Neural progenitor cell (in vitro differentiated cells): ENCODE measurements around the gene THEMIS2. TPM values are rescaled to one million over a fixed set of nuclear protein-coding genes. Genes with fewer than 3 reads are reported as not detected.

Source experiments
- DNase-seq: peaks from one replicate; pipeline ENCODE4 v3.0.0-alpha.2; 2016; ENCODE audit warnings: low spot score
- H2AFZ ChIP-seq: fragments of 200-600 bp; sonication (generic); replicated peaks from 2 replicates; pipeline ENCODE4 v1.6.1; 2016; ENCODE audit warnings: antibody characterized with exemption
- H3F3A ChIP-seq: fragments of 200-600 bp; sonication (generic); 2 replicates; pipeline ENCODE4 v1.6.1; 2016; ENCODE audit warnings: antibody characterized with exemption, low read depth
- H3K27ac ChIP-seq: fragments of 200-600 bp; sonication (generic); 2 replicates; pipeline ENCODE4 v1.5.1; 2016; ENCODE audit warnings: mild to moderate bottlenecking
- H3K27me3 ChIP-seq: fragments of 200-600 bp; sonication (generic); 2 replicates; pipeline ENCODE4 v1.6.1; 2016; ENCODE audit warnings: mild to moderate bottlenecking, moderate library complexity
- H3K36me3 ChIP-seq: fragments of 200-600 bp; sonication (generic); 2 replicates; pipeline ENCODE4 v1.5.1; 2016
- H3K4me1 ChIP-seq: fragments of 200-600 bp; sonication (generic); 2 replicates; pipeline ENCODE4 v1.6.1; 2016; ENCODE audit warnings: mixed run types
- H3K4me2 ChIP-seq: fragments of 200-600 bp; sonication (generic); 2 replicates; pipeline ENCODE4 v1.6.1; 2016
- H3K4me3 ChIP-seq: fragments of 200-600 bp; sonication (generic); 2 replicates; pipeline ENCODE4 v1.5.1; 2016
- H3K79me2 ChIP-seq: fragments of 200-600 bp; sonication (generic); 2 replicates; pipeline ENCODE4 v1.6.1; 2016; ENCODE audit warnings: low read depth
- H3K9ac ChIP-seq: fragments of 200-600 bp; sonication (generic); 2 replicates; pipeline ENCODE4 v1.6.1; 2016
- H3K9me3 ChIP-seq: fragments of 200-600 bp; sonication (generic); 2 replicates; pipeline ENCODE4 v1.5.1; 2016; ENCODE audit warnings: low read depth
- H4K20me1 ChIP-seq: fragments of 200-600 bp; sonication (generic); 2 replicates; pipeline ENCODE4 v1.6.1; 2016; ENCODE audit warnings: low read depth
- H3K27ac Mint-ChIP-seq: 3 replicates; pipeline ENCODE4 v1.8.0; 2021; ENCODE audit warnings: mixed read lengths
- H3K27me3 Mint-ChIP-seq: 2 replicates; pipeline ENCODE4 v1.8.0; 2022; ENCODE audit warnings: low read depth, mild to moderate bottlenecking, inconsistent platforms, moderate library complexity, mixed read lengths; ENCODE audit not compliant: insufficient read depth
- H3K36me3 Mint-ChIP-seq: 3 replicates; pipeline ENCODE4 v1.8.0; 2021; ENCODE audit warnings: mixed read lengths
- H3K4me1 Mint-ChIP-seq: 3 replicates; pipeline ENCODE4 v1.8.0; 2021; ENCODE audit warnings: mixed read lengths
- H3K4me3 Mint-ChIP-seq: 3 replicates; pipeline ENCODE4 v1.8.0; 2021; ENCODE audit warnings: mild to moderate bottlenecking, moderate library complexity, mixed read lengths
- H3K9me3 Mint-ChIP-seq: 3 replicates; pipeline ENCODE4 v1.8.0; 2020; ENCODE audit warnings: mixed read lengths
- EZH2 ChIP-seq: fragments of 200-600 bp; sonication (generic); IDR thresholded peaks from 2 replicates; pipeline ENCODE4 v1.6.1; 2017; ENCODE audit warnings: antibody characterized with exemption, mild to moderate bottlenecking, moderate library complexity
- EZH2phosphoT487 ChIP-seq: fragments of 200-600 bp; sonication (generic); IDR thresholded peaks from 2 replicates; pipeline ENCODE4 v1.6.1; 2017; ENCODE audit warnings: antibody characterized with exemption
- total RNA-seq: library from RNA; depleted of rRNA; stranded (reverse); fragments of >200 nt; gene quantifications from 2 replicates; pipeline ENCODE4 v1.2.3, GENCODE V29; 2015; ENCODE audit warnings: low replicate concordance
- TF ChIP-seq, protein P1 (sequence below): fragments of 200-600 bp; sonication (generic); IDR thresholded peaks from 2 replicates; pipeline ENCODE4 v1.5.1; 2017; ENCODE audit warnings: antibody characterized with exemption, mild to moderate bottlenecking

THEMIS2 gene
- total RNA-seq, 1 donor from 2014 or later: 1.7 TPM

DNA sequence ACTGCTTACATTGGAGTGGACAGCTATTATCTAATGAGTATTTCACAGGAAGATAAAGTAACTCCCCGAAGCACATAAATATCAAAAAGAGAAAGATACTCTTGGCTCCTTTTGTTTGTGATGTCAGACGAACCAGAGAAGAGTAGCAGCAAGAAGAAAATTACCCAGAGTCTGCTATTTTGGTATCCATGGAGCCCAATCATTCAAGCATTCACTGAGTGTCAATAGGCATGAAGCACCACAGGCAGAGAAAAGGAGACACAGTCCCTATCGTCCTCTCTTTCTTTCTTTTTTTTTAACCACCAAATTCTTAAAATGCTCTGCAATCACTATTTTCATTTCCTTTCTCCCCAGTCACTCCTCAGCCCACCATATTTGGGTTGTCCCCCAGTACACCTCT lies 22.2 kb downstream of the THEMIS2 start:
- Mint-ChIP-seq H3K36me3 (peaks cover 41% of the 10 kb centered on the region), H3K27me3 (peaks cover 3% of the 10 kb centered on the region), H3K9me3 (no peaks in the 10 kb centered on the region), H3K4me1 (no peaks in the 10 kb centered on the region), H3K4me3 (no peak overlapping the region), H3K27ac (no peak overlapping the region)
- no peaks in the 10 kb centered on the region for H3K9me3 ChIP-seq
- no peak overlapping the region for H2AFZ ChIP-seq
- peaks cover 2% of the 10 kb centered on the region for H4K20me1 ChIP-seq
- DNase-seq: no peak
- TF ChIP-seq EZH2phosphoT487 (no peak), EZH2 (no peak)
- TF ChIP-seq, protein P1, sequence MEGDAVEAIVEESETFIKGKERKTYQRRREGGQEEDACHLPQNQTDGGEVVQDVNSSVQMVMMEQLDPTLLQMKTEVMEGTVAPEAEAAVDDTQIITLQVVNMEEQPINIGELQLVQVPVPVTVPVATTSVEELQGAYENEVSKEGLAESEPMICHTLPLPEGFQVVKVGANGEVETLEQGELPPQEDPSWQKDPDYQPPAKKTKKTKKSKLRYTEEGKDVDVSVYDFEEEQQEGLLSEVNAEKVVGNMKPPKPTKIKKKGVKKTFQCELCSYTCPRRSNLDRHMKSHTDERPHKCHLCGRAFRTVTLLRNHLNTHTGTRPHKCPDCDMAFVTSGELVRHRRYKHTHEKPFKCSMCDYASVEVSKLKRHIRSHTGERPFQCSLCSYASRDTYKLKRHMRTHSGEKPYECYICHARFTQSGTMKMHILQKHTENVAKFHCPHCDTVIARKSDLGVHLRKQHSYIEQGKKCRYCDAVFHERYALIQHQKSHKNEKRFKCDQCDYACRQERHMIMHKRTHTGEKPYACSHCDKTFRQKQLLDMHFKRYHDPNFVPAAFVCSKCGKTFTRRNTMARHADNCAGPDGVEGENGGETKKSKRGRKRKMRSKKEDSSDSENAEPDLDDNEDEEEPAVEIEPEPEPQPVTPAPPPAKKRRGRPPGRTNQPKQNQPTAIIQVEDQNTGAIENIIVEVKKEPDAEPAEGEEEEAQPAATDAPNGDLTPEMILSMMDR: no peak
- H3F3A ChIP-seq: peaks cover 12% of the 10 kb centered on the region
- H3K27me3 ChIP-seq: no peaks in the 10 kb centered on the region
- no peak overlapping the region for H3K4me2 ChIP-seq
- H3K4me1 ChIP-seq: no peaks in the 10 kb centered on the region
- H3K36me3 ChIP-seq: peaks cover 32% of the 10 kb centered on the region
- no peaks in the 10 kb centered on the region for H3K79me2 ChIP-seq
- H3K27ac ChIP-seq: no peak overlapping the region
- H3K4me3 ChIP-seq: no peak overlapping the region
- no peak overlapping the region for H3K9ac ChIP-seq

DNA sequence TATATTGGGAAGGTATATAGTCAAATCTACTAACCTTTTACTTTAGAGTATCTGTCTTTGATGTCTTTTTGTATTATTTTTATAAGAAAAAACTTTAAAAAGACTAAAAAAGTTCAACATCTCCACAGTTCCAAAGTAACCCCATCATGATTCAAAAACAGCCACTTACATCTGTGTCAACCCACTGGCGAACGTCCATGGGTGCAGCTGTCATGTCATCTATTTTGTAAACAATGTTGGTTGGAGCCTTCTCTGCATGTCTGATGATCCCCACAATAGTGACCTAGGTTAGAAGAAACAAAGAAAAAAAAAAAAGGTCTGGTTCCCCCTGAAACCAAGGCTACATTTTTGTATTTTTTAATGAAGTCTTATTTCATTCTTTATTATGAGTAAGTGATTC lies 34.4 kb downstream of the THEMIS2 start:
- Histone ChIP-seq H4K20me1 (no peaks in the 10 kb centered on the region), H3K9me3 (no peaks in the 10 kb centered on the region), H3K9ac (no peak overlapping the region), H3K79me2 (peaks cover 23% of the 10 kb centered on the region), H3K27me3 (no peaks in the 10 kb centered on the region), H3K4me2 (no peak overlapping the region), H2AFZ (no peak overlapping the region), H3K4me1 (no peaks in the 10 kb centered on the region), H3K4me3 (no peak overlapping the region), H3K36me3 (peaks cover 24% of the 10 kb centered on the region), H3F3A (no peaks in the 10 kb centered on the region), H3K27ac (no peak overlapping the region)
- Mint-ChIP-seq H3K9me3 (no peaks in the 10 kb centered on the region), H3K27me3 (no peaks in the 10 kb centered on the region), H3K36me3 (peaks cover 32% of the 10 kb centered on the region), H3K4me1 (no peaks in the 10 kb centered on the region), H3K4me3 (no peak overlapping the region), H3K27ac (no peak overlapping the region)
- no peak for TF ChIP-seq EZH2phosphoT487
- no peak for TF ChIP-seq EZH2
- no peak for DNase-seq

DNA sequence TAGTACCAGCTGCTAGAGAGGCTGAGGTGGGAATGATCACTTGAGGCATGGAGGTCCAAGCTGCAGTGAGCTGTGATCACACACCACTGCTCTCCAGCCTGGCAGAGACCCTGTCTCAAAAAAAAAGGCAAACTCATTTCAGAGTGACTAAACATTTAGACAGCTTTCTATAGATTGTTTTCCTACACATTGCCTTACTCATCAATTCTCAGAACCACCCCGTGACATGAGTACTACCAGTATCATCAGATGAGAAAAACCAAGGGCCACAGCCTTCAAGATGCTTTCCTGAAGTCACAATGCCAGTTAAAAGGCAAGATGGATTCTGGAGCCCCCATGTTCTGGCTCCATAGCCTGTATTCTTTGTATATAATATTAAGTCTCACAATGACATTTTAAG lies 40.1 kb downstream of the THEMIS2 start:
- Histone ChIP-seq H3K36me3 (peaks cover 10% of the 10 kb centered on the region), H3K27ac (no peak overlapping the region), H2AFZ (no peak overlapping the region), H3K79me2 (peaks cover 49% of the 10 kb centered on the region), H3K27me3 (peaks cover 20% of the 10 kb centered on the region), H4K20me1 (no peaks in the 10 kb centered on the region), H3K4me2 (no peak overlapping the region), H3K4me1 (peaks cover 8% of the 10 kb centered on the region), H3K4me3 (no peak overlapping the region), H3F3A (no peaks in the 10 kb centered on the region), H3K9me3 (peaks cover 5% of the 10 kb centered on the region), H3K9ac (no peak overlapping the region)
- no peaks in the 10 kb centered on the region for H3K9me3 Mint-ChIP-seq
- TF ChIP-seq EZH2phosphoT487 (no peak), EZH2 (no peak)
- TF ChIP-seq, protein P1: no peak
- H3K4me1 Mint-ChIP-seq: peaks cover 15% of the 10 kb centered on the region
- H3K27me3 Mint-ChIP-seq: peaks cover 4% of the 10 kb centered on the region
- H3K4me3 Mint-ChIP-seq: peak overlapping the region; percentile 44
- H3K36me3 Mint-ChIP-seq: peaks cover 13% of the 10 kb centered on the region
- no peak for DNase-seq
- H3K27ac Mint-ChIP-seq: no peak overlapping the region

DNA sequence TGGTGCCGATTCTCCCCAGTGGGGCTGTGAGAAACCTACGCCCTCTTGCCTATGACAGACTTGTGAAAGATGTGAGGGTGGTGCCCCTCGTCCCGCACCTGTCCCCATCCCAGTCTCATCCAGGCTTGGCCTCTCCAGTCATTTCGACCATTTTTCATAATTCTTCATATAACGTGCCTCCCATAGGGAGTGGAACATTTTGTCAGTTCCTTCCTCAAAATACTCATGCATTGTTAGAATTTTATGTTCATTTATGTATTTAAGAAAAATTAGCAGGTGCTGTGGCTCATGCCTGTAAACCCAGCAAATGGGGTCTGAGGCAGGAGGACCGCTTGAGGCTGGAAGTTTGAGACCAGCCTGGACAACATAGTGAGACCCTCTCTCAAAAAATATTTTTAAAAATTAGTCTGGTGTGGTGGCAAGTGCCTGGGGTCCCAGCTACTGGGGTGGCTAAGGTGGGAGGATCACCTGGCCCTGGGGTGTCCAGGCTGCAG lies 42.8 kb downstream of the THEMIS2 start:
- peak overlapping the region; percentile 96 for H3K27ac Mint-ChIP-seq

More for the DNA sequence above, 42.8 kb downstream of the THEMIS2 start:
- Histone ChIP-seq H3K27ac (no peak overlapping the region), H3K4me2 (no peak overlapping the region), H3K9ac (no peak overlapping the region), H3K79me2 (peaks cover 42% of the 10 kb centered on the region), H3K36me3 (no peaks in the 10 kb centered on the region), H3K9me3 (peaks cover 5% of the 10 kb centered on the region), H2AFZ (peak overlapping the region; percentile 94), H3K4me1 (peaks cover 8% of the 10 kb centered on the region), H3K4me3 (no peak overlapping the region), H3F3A (no peaks in the 10 kb centered on the region), H3K27me3 (peaks cover 32% of the 10 kb centered on the region), H4K20me1 (no peaks in the 10 kb centered on the region)
- Mint-ChIP-seq H3K4me1 (peaks cover 15% of the 10 kb centered on the region), H3K9me3 (no peaks in the 10 kb centered on the region), H3K36me3 (peaks cover 4% of the 10 kb centered on the region), H3K4me3 (peak overlapping the region; percentile 99), H3K27me3 (peaks cover 4% of the 10 kb centered on the region)
- DNase-seq: no peak
- TF ChIP-seq, protein P1: no peak
- TF ChIP-seq EZH2: no peak
- no peak for TF ChIP-seq EZH2phosphoT487
